H9 (cell line): ENCODE results near the gene KRTCAP2. TPM values are rescaled to one million over a fixed set of nuclear protein-coding genes. Genes with fewer than 3 reads are reported as not detected.
A peak's percentile ranks its signal among the peaks of the same experiment; 100 is the strongest.

ENCODE experiments used
- DNase-seq: peaks from one replicate; pipeline ENCODE4 v3.0.0-alpha.2; 2017
- H2AFZ ChIP-seq: one replicate; pipeline ENCODE4 v1.6.1; 2013; ENCODE audit warnings: mild to moderate bottlenecking, low read length, control low read depth, moderate library complexity
- H2AK5ac ChIP-seq: 2 replicates; pipeline ENCODE4 v1.6.1; 2013; ENCODE audit warnings: low read length, control low read depth, mixed read lengths; ENCODE audit not compliant: insufficient read length
- H2BK120ac ChIP-seq: one replicate; pipeline ENCODE4 v1.6.1; 2013; ENCODE audit warnings: low read depth, mild to moderate bottlenecking, low read length, control low read depth, inconsistent platforms; ENCODE audit not compliant: poor library complexity, severe bottlenecking
- H2BK12ac ChIP-seq: 2 replicates; pipeline ENCODE4 v1.6.1; 2013; ENCODE audit warnings: low read length, control low read depth, mixed read lengths, low read depth; ENCODE audit not compliant: insufficient read length
- H2BK15ac ChIP-seq: 2 replicates; pipeline ENCODE4 v1.6.1; 2013; ENCODE audit warnings: low read depth, low read length, control low read depth
- H2BK20ac ChIP-seq: one replicate; pipeline ENCODE4 v1.6.1; 2013; ENCODE audit warnings: low read depth, mild to moderate bottlenecking, low read length, control low read depth, inconsistent platforms; ENCODE audit not compliant: poor library complexity, severe bottlenecking
- H2BK5ac ChIP-seq: 2 replicates; pipeline ENCODE4 v1.6.1; 2013; ENCODE audit warnings: low read length, control low read depth, mixed read lengths; ENCODE audit not compliant: insufficient read length
- H3K14ac ChIP-seq: 2 replicates; pipeline ENCODE4 v1.6.1; 2013; ENCODE audit warnings: low read length, control low read depth; ENCODE audit not compliant: insufficient read depth
- H3K18ac ChIP-seq: 2 replicates; pipeline ENCODE4 v1.6.1; 2013; ENCODE audit warnings: low read depth, mild to moderate bottlenecking, mixed read lengths, low read length, control low read depth; ENCODE audit not compliant: insufficient read length
- H3K23ac ChIP-seq: 2 replicates; pipeline ENCODE4 v1.6.1; 2013; ENCODE audit warnings: low read length, control low read depth, mixed read lengths, low read depth; ENCODE audit not compliant: insufficient read length
- H3K23me2 ChIP-seq: 2 replicates; pipeline ENCODE4 v1.6.1; 2013; ENCODE audit warnings: low read depth, mild to moderate bottlenecking, mixed read lengths, low read length, control low read depth; ENCODE audit not compliant: insufficient read length, poor library complexity, severe bottlenecking
- H3K27ac ChIP-seq: 2 replicates; pipeline ENCODE4 v1.5.1; 2013; ENCODE audit warnings: low read length, control low read depth, mixed read lengths, low read depth; ENCODE audit not compliant: insufficient read length
- H3K27me3 ChIP-seq: 2 replicates; pipeline ENCODE4 v1.6.1; 2013; ENCODE audit warnings: low read length, control low read depth, inconsistent platforms; ENCODE audit not compliant: insufficient read depth
- H3K4ac ChIP-seq: 2 replicates; pipeline ENCODE4 v1.6.1; 2013; ENCODE audit warnings: low read depth, mild to moderate bottlenecking, control low read depth, inconsistent platforms, low read length, moderate library complexity
- H3K4me1 ChIP-seq: 2 replicates; pipeline ENCODE4 v1.6.1; 2013; ENCODE audit warnings: low read length, control low read depth, inconsistent platforms; ENCODE audit not compliant: insufficient read depth
- H3K4me2 ChIP-seq: 2 replicates; pipeline ENCODE4 v1.6.1; 2013; ENCODE audit warnings: low read length, control low read depth, mixed read lengths; ENCODE audit not compliant: insufficient read length, insufficient read depth
- H3K56ac ChIP-seq: 2 replicates; pipeline ENCODE4 v1.6.1; 2013; ENCODE audit warnings: low read depth, mild to moderate bottlenecking, mixed read lengths, low read length, control low read depth; ENCODE audit not compliant: insufficient read length
- H3K79me1 ChIP-seq: 2 replicates; pipeline ENCODE4 v1.6.1; 2013; ENCODE audit warnings: low read depth, mild to moderate bottlenecking, moderate library complexity, low read length, control low read depth, inconsistent platforms; ENCODE audit not compliant: insufficient read depth, poor library complexity, severe bottlenecking
- H3K79me2 ChIP-seq: 2 replicates; pipeline ENCODE4 v1.6.1; 2013; ENCODE audit warnings: low read length, control low read depth, inconsistent platforms; ENCODE audit not compliant: insufficient read depth
- H3K9ac ChIP-seq: 2 replicates; pipeline ENCODE4 v1.6.1; 2013; ENCODE audit warnings: low read length, control low read depth, mixed read lengths; ENCODE audit not compliant: insufficient read length; ENCODE audit errors: extremely low read depth
- H3K9me3 ChIP-seq: one replicate; pipeline ENCODE4 v1.6.1; 2013; ENCODE audit warnings: low read depth, low read length, inconsistent platforms; ENCODE audit not compliant: control insufficient read depth
- H3T11ph ChIP-seq: one replicate; pipeline ENCODE4 v1.6.1; 2013; ENCODE audit warnings: mild to moderate bottlenecking, low read length, control low read depth, inconsistent platforms
- H4K20me1 ChIP-seq: one replicate; pipeline ENCODE4 v1.6.1; 2013; ENCODE audit not compliant: control insufficient read depth, insufficient read length, insufficient read depth
- H4K5ac ChIP-seq: 2 replicates; pipeline ENCODE4 v1.6.1; 2013; ENCODE audit warnings: low read depth, mild to moderate bottlenecking, mixed read lengths, low read length, control low read depth; ENCODE audit not compliant: insufficient read length
- H4K8ac ChIP-seq: replicated peaks from 2 replicates; pipeline ENCODE4 v1.6.1; 2013; ENCODE audit warnings: low read length, control low read depth, mixed read lengths, low read depth; ENCODE audit not compliant: insufficient read length
- H4K91ac ChIP-seq: 2 replicates; pipeline ENCODE4 v1.6.1; 2013; ENCODE audit warnings: low read depth, mild to moderate bottlenecking, moderate library complexity, mixed read lengths, low read length, control low read depth; ENCODE audit not compliant: insufficient read length
- H3K27ac Mint-ChIP-seq, 3 experiments: 2 replicates in 2 of 3; 3 replicates in 1 of 3; pipeline ENCODE4 v1.8.0; 2020 to 2021; ENCODE audit warnings: mixed read lengths in 3 of 3, mild to moderate bottlenecking in 1 of 3, moderate library complexity in 1 of 3
- H3K27me3 Mint-ChIP-seq: 2 replicates; pipeline ENCODE4 v1.8.0; 2021; ENCODE audit warnings: low read depth, mild to moderate bottlenecking, moderate library complexity, mixed read lengths
- H3K36me3 Mint-ChIP-seq, 3 experiments: 2 replicates in 2 of 3; 3 replicates in 1 of 3; pipeline ENCODE4 v1.8.0; 2020 to 2021; ENCODE audit warnings: low read depth in 3 of 3, mixed read lengths in 3 of 3; ENCODE audit not compliant: insufficient read depth in 1 of 3
- H3K4me1 Mint-ChIP-seq, 2 experiments: 2 replicates each; pipeline ENCODE4 v1.8.0; 2020; ENCODE audit warnings: mixed read lengths in 2 of 2
- H3K4me3 Mint-ChIP-seq, 2 experiments: 2 replicates in 1 of 2; 3 replicates in 1 of 2; pipeline ENCODE4 v1.8.0; 2020 to 2021; ENCODE audit warnings: mild to moderate bottlenecking in 2 of 2, mixed read lengths in 2 of 2, moderate library complexity in 1 of 2
- H3K9me3 Mint-ChIP-seq, 2 experiments: 2 replicates in 1 of 2; 3 replicates in 1 of 2; pipeline ENCODE4 v1.8.0; 2020; ENCODE audit warnings: mild to moderate bottlenecking in 2 of 2, mixed read lengths in 2 of 2, moderate library complexity in 1 of 2
- WGBS: extraction: QIAGEN DNeasy Blood & Tissue Kit; methylation state at CpG from one replicate; pipeline ENCODE4 v1.1.7; 2013; ENCODE audit warnings: missing lambda C conversion rate, low lambda C conversion rate, mixed read lengths; ENCODE audit not compliant: insufficient read length; ENCODE audit errors: extremely low coverage; 5-methylcytosine and 5-hydroxymethylcytosine counted together
- total RNA-seq: library from RNA; stranded (reverse); gene quantifications from 2 replicates; pipeline ENCODE4 v1.2.1, GENCODE V29; 2021
- TF ChIP-seq, protein P1 (sequence below): fragments of 200-600 bp; sonication (generic); conservative IDR thresholded peaks from 3 replicates; pipeline ENCODE4 v1.8.0; 2021; ENCODE audit warnings: antibody characterized with exemption, mild to moderate bottlenecking

The KRTCAP2 gene
- total RNA-seq, 1 experiment from 2014 or later: 149 TPM

DNA sequence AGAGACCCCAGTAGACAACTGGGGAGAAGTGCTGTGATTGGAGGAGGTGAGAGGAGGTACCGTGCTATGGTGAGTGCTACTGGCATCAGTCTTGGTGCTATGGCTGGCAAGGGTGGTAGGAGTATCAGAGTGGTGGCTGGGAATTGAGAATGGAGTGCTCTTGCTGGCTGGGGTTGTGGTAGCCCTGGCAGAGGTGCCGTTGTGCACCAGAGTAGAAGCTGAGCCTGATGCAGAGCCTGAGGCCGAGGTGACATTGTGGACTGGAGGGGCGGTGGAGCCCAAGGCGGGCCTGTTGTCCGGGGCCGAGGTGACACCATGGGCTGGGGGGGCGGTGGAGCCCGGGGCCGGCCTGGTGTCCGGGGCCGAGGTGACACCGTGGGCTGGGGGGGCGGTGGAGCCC is 15.2 kb upstream of the KRTCAP2 start:
- DNase-seq: no peak
- Histone ChIP-seq H4K8ac (no peak overlapping the region), H4K20me1 (no peaks in the 10 kb centered on the region), H2AK5ac (no peak overlapping the region), H3K79me1 (no peaks in the 10 kb centered on the region), H3K27me3 (no peaks in the 10 kb centered on the region), H3K9me3 (no peaks in the 10 kb centered on the region), H3K4ac (no peak overlapping the region), H3K18ac (no peak overlapping the region), H2BK15ac (no peak overlapping the region), H2BK5ac (no peak overlapping the region), H3K23ac (no peak overlapping the region), H4K5ac (no peak overlapping the region), H2AFZ (no peak overlapping the region), H4K91ac (no peak overlapping the region), H2BK120ac (no peak overlapping the region), H3K56ac (no peak overlapping the region), H3K9ac (no peak overlapping the region), H3K27ac (no peak overlapping the region), H3K23me2 (peaks cover 4% of the 10 kb centered on the region), H3K79me2 (no peaks in the 10 kb centered on the region), H3K4me1 (peaks cover 5% of the 10 kb centered on the region), H3T11ph (no peak overlapping the region), H2BK20ac (no peak overlapping the region), H2BK12ac (no peak overlapping the region), H3K4me2 (no peak overlapping the region), H3K14ac (no peak overlapping the region)
- Mint-ChIP-seq H3K36me3 (peaks cover 3 to 14% (median 10%) of the 10 kb centered on the region in 3 experiments; a peak in 6 of 7 replicates), H3K9me3 (peaks cover 0 to 2% of the 10 kb centered on the region in 2 experiments; a peak in 1 of 5 replicates), H3K27ac (peak overlapping the region; percentile 32 to 95 (median 82)), H3K27me3 (peaks cover 5% of the 10 kb centered on the region), H3K4me3 (no peak overlapping the region; a peak in 1 of 5 replicates), H3K4me1 (peaks cover 24 to 40% of the 10 kb centered on the region in 2 experiments)
- TF ChIP-seq, protein P1, sequence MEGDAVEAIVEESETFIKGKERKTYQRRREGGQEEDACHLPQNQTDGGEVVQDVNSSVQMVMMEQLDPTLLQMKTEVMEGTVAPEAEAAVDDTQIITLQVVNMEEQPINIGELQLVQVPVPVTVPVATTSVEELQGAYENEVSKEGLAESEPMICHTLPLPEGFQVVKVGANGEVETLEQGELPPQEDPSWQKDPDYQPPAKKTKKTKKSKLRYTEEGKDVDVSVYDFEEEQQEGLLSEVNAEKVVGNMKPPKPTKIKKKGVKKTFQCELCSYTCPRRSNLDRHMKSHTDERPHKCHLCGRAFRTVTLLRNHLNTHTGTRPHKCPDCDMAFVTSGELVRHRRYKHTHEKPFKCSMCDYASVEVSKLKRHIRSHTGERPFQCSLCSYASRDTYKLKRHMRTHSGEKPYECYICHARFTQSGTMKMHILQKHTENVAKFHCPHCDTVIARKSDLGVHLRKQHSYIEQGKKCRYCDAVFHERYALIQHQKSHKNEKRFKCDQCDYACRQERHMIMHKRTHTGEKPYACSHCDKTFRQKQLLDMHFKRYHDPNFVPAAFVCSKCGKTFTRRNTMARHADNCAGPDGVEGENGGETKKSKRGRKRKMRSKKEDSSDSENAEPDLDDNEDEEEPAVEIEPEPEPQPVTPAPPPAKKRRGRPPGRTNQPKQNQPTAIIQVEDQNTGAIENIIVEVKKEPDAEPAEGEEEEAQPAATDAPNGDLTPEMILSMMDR: no peak
- WGBS: no CpG with 5 or more reads among the region's 14 CpGs
